ENCODE data around the gene MGMT.

Gene MGMT

GRCh38 chr10:129697463-129698247 lies 230.6 kb downstream of the MGMT start:
- DNase-seq = no peak

GRCh38 chr10:129699722-129700340 lies 232.8 kb downstream of the MGMT start:
- no peak for DNase-seq

GRCh38 chr10:129702605-129703004 lies 235.6 kb downstream of the MGMT start:
- DNase-seq = no peak

- DNase-seq = no peak
Observed at GRCh38 chr10:129703287-129704137, 236.5 kb downstream of the MGMT start.

DNA sequence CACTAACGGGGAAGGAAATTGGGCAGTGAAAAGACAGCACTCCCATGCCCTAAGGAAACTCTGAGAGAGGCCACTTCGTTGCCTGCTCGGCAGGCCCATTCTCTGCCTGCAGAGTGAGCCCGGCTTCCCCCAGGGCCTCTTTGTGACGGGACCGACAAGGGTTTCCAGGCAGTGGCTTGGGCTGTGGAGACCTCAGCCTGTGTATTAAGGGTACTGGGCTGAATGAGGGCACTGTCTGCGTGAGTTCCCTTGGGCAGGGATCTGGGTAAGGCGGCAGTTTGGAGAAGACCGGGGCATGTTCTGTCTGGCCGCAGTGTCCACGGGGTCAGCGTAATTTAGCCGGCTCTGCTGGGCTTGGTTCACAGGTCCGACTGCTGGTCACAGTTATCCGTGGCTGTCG lies 237.2 kb downstream of the MGMT start:
- DNase-seq = no peak

DNA sequence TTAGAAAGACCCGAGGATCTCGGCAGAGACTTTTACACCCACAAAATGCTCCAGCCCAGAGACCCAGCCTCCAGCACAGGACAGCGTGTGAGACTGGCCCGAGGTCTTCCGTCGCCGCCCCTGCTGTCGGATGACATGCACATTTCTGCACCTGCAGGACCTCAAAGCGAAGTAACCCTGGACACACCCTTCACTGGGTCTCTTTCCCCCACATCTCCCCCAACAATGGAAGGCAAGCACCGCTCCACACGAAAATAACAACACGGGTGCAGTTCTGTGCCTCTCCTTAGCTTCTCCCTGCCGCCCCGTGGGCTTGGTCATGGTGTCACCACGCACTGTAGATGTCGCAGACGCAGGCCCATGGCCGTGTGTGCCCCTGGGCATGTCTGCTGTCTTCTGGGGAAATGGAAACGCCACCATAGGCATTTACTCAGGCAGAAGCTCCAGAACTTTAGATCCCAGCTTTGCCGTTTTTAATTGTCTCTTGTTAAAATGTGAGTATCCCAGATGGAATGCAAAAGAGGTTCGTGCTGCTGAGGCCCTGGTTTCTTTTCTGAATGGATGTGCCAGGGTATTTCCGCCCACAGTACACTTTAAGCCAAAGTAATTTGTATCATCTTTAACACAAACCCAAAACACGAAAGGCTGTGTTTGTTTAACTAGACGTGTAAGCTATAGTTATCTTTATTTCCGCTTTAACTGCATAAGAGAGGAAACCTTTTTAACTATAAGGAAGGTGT lies 237.9 kb downstream of the MGMT start:
- DNase-seq = no peak

- DNase-seq = no peak
Observed at GRCh38 chr10:129705676-129706075, 238.6 kb downstream of the MGMT start.

DNA sequence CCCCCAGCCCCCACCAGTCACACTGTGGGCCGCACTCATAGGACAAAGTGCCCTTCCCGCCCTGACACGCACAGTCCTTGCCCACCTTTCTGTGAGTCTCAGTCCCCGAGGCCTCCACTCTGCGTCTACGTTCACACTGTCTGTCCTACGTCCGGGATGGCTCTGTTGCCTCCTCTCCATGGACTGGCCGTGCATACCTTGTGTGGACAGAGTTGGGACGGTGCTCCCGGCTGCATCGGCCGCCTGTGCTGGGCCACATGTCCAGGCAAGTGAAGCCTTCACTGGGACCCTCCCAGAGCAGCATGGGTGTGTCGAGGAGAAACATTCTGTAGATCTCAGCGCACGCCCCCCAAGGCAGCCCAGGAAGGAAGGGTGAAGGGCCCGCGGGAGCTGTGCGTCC lies 239.0 kb downstream of the MGMT start:
- DNase-seq = no peak

DNA sequence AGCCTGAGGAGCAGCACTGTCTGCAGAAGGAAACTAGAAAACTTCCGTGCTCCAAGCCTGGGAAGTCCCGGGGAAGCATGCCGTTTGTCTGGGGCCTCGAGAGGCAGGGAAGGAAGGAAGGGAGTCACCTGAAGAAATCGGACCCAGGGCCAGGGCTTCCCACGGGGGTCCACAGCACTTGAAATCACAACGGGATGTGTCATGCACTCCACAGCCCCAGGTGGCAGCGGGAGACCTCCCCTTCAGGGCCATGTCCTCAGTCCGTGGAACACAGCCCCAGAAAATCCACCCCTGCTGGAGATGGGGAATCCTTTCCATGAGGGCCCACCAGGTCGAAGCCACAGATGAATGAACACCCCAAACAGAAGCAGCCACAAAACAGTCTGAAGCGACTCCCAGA lies 239.5 kb downstream of the MGMT start:
- no peak for DNase-seq

DNA sequence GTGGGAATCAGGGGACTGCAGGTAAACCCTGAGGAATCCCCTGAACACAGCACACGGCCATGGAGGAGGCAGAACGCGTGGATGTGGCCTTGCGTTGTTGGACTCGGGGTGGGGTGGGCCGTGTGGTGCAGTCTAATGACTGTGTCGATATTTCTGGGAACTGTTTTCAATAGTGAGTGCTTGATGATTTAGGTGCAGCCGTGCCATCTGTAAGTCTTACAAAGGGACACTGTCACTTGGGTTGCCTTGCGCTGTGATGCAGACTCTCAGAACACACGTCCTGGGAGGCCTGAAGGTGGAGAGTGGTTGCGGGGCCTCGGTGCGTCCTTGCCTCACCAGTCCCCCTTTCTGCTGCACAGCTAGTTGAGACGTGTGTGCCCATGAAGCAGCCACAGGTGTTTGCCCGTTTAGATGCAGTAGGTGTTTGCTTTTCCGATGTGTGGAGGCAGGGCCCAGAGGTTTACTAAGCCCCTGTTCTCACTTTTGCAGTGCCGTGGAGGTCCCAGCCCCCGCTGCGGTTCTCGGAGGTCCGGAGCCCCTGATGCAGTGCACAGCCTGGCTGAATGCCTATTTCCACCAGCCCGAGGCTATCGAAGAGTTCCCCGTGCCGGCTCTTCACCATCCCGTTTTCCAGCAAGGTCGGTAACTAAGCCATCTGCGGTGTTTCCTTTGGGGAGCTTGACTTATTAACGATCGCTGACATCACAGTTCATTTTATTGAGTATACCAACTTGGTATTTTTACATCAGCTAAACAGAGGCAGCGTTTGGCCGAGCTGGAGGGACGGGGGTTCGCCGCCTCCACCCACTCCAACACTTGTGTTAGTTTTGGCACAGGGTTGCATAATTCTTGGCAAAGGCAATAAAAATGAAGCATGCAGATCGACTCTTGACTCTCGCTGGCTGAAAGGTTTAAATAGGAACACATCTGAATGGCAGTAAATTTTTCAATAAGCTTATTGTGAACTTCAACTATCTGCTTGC lies 240.7 kb downstream of the MGMT start:
- DNase-seq = no peak

- no peak for DNase-seq
Observed at GRCh38 chr10:129709101-129709500, 242.1 kb downstream of the MGMT start.

- no peak for DNase-seq
Observed at GRCh38 chr10:129709627-129710509, 242.8 kb downstream of the MGMT start.

- no peak for DNase-seq
Observed at GRCh38 chr10:129710510-129710847, 243.4 kb downstream of the MGMT start.

DNA sequence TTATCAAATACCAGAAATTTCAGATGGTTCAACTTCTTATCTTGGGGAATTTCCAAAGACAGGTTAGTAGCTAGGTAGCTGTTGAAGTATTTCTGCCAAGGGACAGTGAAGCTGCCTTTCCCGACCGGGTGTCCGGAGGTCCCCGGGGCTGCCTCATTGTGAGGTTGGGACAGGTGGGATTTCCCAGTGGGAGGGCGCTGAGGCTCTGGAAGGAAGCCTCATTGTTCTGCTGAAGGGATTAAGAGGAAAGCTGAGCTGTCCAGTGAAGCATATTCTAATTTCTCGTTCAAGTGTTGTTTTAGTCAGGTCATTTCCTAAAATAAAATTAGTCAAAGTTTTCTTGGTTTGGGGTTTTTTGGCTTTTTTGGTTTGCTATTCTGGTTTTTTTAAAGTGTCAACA lies 244.2 kb downstream of the MGMT start:
- no peak for DNase-seq

GRCh38 chr10:129712000-129712399 lies 245.0 kb downstream of the MGMT start:
- DNase-seq = no peak

DNA sequence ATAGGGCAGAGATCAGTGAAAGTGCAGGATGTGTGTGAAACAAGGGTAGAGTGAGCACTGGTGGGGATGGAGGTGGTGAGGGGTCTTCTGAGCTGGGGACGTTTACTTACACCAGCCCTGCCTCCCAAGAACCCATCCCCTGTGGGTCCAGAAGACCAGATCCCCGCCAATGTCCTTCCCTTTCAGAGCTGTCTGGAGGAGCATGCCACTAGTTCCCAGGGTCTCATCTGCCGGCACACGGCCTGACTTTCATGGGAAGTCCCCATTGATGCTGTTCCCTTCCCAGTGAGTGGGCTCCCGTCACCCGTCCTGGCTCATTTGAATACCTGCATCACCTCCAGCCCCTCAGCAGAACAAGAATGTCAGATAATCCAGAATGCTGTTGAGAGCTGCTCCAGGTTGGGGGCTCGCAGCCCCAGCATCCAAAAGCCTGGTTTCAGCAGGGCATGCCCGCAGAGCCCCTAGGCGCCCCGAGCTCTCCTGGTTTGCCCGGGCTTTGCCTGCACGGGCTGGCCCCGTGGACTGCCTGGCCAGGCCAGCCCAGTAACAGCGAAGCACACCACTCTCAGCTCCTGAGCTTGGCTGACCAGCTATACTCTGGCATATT lies 246.7 kb downstream of the MGMT start:
- no peak for DNase-seq

DNA sequence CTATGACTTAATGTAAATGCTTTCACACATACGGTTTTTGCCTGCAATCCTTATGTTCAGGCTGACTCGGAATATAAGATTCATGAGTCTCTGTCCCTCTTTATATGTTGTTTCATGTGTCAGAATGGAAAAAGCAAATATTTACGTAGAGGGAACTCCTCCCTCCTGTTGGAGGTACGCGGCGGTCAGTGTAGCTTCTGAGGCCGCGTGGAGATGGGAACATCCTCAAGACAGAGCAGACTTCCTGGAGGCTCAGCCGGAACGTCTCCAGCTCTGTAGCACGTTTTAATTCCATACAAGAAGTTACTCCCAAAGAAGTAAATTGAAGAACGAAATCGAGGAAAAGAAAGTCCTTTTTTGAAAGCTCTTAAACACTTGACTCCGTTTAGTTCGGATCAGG lies 248.8 kb downstream of the MGMT start:
- DNase-seq = no peak

DNA sequence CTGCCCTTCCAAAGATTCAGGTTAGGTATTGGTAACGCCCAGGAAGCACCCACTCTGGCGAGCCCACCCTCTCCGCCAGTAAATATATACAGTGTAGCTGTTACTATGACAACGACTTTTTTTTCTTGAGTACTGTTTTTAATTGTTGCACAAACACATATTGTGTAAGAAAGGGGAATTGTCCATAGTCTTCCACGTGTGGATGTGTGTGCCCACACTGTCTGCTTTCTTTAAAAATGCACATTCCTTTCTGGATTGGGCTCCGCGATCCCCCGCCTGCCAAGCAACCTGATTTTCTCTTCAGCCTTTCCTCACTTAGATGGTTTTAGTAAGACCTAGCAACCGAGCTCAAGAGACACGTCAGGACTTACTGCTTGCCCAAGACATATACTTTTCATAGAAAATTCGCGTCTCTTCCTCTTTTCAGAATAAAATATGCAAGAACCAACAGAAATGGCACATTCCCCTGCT lies 249.2 kb downstream of the MGMT start:
- DNase-seq = no peak

DNA sequence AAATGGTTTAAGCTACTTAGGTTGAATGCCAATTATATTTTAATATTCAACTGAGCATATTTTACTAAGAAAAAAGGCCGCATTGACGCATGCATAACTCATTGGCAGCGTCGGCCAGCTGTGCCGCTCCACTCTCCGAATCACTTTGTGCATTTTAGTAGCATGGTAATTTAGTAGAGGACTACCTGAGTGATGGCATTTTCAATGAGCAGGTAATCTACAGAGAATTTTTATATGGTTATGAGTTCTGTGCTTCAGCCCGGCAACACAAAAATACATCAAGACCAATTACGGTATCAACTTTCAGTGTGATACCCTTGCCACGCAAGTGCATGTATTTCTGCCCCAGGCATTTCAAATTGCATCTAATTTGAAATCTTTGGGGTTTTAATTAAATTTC lies 249.8 kb downstream of the MGMT start:
- DNase-seq = no peak

- DNase-seq = no peak
Observed at GRCh38 chr10:129717816-129718547, 250.9 kb downstream of the MGMT start.

Data from NCI-H2081 (cell line).